Measurements from ENCODE around the gene FCER2.

Gene FCER2

GRCh38 chr19:7643031-7643415, 58.9 kb downstream of the FCER2 start:
- TF ChIP-seq CTCF (conservative IDR thresholded peaks at IDR 0.05; ENCODE audit: low read depth, low read length) = no peak
- H3K4me2 ChIP-seq = no peak overlapping the region
- H3K79me2 ChIP-seq (ENCODE audit: insufficient read depth, low read depth) = no peaks in the 10 kb centered on the region
- H3K27me3 ChIP-seq (ENCODE audit: insufficient read depth, low read depth) = no peaks in the 10 kb centered on the region
- H4K20me1 ChIP-seq (ENCODE audit: insufficient read depth) = no peaks in the 10 kb centered on the region
- H2AFZ ChIP-seq (ENCODE audit: low read depth) = no peak overlapping the region
- no peaks in the 10 kb centered on the region for H3K4me1 ChIP-seq (ENCODE audit: low read depth, poor library complexity, severe bottlenecking)
- H3K27ac ChIP-seq = no peak overlapping the region
- no peak overlapping the region for H3K9ac ChIP-seq
- no peaks in the 10 kb centered on the region for H3K36me3 ChIP-seq (ENCODE audit: insufficient read depth)
- no peak overlapping the region for H3K4me3 ChIP-seq (IDR thresholded peaks at IDR 0.05; ENCODE audit: insufficient read depth, low read depth, low read length)

- Histone ChIP-seq H3K27ac (no peak overlapping the region), H3K4me1 (ENCODE audit: low read depth, poor library complexity, severe bottlenecking) (no peaks in the 10 kb centered on the region), H3K9ac (no peak overlapping the region), H3K36me3 (ENCODE audit: insufficient read depth) (no peaks in the 10 kb centered on the region), H3K4me3 (IDR thresholded peaks at IDR 0.05; ENCODE audit: insufficient read depth, low read depth, low read length) (no peak overlapping the region), H2AFZ (ENCODE audit: low read depth) (no peak overlapping the region), H3K79me2 (ENCODE audit: insufficient read depth, low read depth) (no peaks in the 10 kb centered on the region), H4K20me1 (ENCODE audit: insufficient read depth) (no peaks in the 10 kb centered on the region), H3K4me2 (no peak overlapping the region), H3K27me3 (ENCODE audit: insufficient read depth, low read depth) (no peaks in the 10 kb centered on the region)
- TF ChIP-seq CTCF (conservative IDR thresholded peaks at IDR 0.05; ENCODE audit: low read depth, low read length) = no peak
These were observed 59.5 kb downstream of the FCER2 start for GRCh38 chr19:7642295-7643030.

- no peak for TF ChIP-seq CTCF (conservative IDR thresholded peaks at IDR 0.05; ENCODE audit: low read depth, low read length)
- no peak overlapping the region for H2AFZ ChIP-seq (ENCODE audit: low read depth)
- no peaks in the 10 kb centered on the region for H3K36me3 ChIP-seq (ENCODE audit: insufficient read depth)
- H3K4me1 ChIP-seq (ENCODE audit: low read depth, poor library complexity, severe bottlenecking) = peaks cover 2% of the 10 kb centered on the region
- no peaks in the 10 kb centered on the region for H3K79me2 ChIP-seq (ENCODE audit: insufficient read depth, low read depth)
- no peak overlapping the region for H3K27ac ChIP-seq
- H3K4me2 ChIP-seq = no peak overlapping the region
- H3K27me3 ChIP-seq (ENCODE audit: insufficient read depth, low read depth) = no peaks in the 10 kb centered on the region
- no peak overlapping the region for H3K4me3 ChIP-seq (IDR thresholded peaks at IDR 0.05; ENCODE audit: insufficient read depth, low read depth, low read length)
- no peak overlapping the region for H3K9ac ChIP-seq
- H4K20me1 ChIP-seq (ENCODE audit: insufficient read depth) = no peaks in the 10 kb centered on the region
These were observed 60.3 kb downstream of the FCER2 start for GRCh38 chr19:7641290-7642276.

GRCh38 chr19:7640803-7641202, 61.1 kb downstream of the FCER2 start:
- no peak overlapping the region for H2AFZ ChIP-seq (ENCODE audit: low read depth)
- H4K20me1 ChIP-seq (ENCODE audit: insufficient read depth) = no peaks in the 10 kb centered on the region
- no peaks in the 10 kb centered on the region for H3K27me3 ChIP-seq (ENCODE audit: insufficient read depth, low read depth)
- no peak for TF ChIP-seq CTCF (conservative IDR thresholded peaks at IDR 0.05; ENCODE audit: low read depth, low read length)
- H3K36me3 ChIP-seq (ENCODE audit: insufficient read depth) = no peaks in the 10 kb centered on the region
- H3K4me1 ChIP-seq (ENCODE audit: low read depth, poor library complexity, severe bottlenecking) = peaks cover 4% of the 10 kb centered on the region
- H3K27ac ChIP-seq = no peak overlapping the region
- no peak overlapping the region for H3K9ac ChIP-seq
- no peak overlapping the region for H3K4me2 ChIP-seq
- no peak overlapping the region for H3K4me3 ChIP-seq (IDR thresholded peaks at IDR 0.05; ENCODE audit: insufficient read depth, low read depth, low read length)
- no peaks in the 10 kb centered on the region for H3K79me2 ChIP-seq (ENCODE audit: insufficient read depth, low read depth)

Measured in KMS-11 (cell line).